ENCODE results near the gene CDKAL1.

DNA sequence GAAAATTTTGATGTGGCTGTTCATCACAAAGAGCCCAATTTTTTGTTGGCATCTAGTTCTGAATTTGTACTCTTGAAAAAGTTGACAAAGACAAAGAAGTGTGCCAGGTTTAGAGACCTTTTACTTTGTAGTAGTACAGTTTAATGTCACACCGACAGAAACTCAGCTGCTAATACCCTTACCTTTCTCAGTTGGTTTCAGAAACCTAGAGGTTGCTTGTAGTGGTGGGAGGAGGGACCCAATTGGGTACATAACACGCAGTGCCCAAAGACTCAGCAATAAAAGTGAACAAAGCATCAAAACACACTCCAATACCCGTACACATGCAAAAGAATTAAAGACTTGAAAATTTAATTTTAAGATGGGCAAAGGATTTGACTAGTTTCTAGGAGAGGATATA lies 203.7 kb downstream of the CDKAL1 start:
- TF ChIP-seq, protein P1, sequence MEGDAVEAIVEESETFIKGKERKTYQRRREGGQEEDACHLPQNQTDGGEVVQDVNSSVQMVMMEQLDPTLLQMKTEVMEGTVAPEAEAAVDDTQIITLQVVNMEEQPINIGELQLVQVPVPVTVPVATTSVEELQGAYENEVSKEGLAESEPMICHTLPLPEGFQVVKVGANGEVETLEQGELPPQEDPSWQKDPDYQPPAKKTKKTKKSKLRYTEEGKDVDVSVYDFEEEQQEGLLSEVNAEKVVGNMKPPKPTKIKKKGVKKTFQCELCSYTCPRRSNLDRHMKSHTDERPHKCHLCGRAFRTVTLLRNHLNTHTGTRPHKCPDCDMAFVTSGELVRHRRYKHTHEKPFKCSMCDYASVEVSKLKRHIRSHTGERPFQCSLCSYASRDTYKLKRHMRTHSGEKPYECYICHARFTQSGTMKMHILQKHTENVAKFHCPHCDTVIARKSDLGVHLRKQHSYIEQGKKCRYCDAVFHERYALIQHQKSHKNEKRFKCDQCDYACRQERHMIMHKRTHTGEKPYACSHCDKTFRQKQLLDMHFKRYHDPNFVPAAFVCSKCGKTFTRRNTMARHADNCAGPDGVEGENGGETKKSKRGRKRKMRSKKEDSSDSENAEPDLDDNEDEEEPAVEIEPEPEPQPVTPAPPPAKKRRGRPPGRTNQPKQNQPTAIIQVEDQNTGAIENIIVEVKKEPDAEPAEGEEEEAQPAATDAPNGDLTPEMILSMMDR (IDR thresholded peaks at IDR 0.05; ENCODE audit: insufficient read depth, low read length) = no peak
- TF ChIP-seq, protein P2, sequence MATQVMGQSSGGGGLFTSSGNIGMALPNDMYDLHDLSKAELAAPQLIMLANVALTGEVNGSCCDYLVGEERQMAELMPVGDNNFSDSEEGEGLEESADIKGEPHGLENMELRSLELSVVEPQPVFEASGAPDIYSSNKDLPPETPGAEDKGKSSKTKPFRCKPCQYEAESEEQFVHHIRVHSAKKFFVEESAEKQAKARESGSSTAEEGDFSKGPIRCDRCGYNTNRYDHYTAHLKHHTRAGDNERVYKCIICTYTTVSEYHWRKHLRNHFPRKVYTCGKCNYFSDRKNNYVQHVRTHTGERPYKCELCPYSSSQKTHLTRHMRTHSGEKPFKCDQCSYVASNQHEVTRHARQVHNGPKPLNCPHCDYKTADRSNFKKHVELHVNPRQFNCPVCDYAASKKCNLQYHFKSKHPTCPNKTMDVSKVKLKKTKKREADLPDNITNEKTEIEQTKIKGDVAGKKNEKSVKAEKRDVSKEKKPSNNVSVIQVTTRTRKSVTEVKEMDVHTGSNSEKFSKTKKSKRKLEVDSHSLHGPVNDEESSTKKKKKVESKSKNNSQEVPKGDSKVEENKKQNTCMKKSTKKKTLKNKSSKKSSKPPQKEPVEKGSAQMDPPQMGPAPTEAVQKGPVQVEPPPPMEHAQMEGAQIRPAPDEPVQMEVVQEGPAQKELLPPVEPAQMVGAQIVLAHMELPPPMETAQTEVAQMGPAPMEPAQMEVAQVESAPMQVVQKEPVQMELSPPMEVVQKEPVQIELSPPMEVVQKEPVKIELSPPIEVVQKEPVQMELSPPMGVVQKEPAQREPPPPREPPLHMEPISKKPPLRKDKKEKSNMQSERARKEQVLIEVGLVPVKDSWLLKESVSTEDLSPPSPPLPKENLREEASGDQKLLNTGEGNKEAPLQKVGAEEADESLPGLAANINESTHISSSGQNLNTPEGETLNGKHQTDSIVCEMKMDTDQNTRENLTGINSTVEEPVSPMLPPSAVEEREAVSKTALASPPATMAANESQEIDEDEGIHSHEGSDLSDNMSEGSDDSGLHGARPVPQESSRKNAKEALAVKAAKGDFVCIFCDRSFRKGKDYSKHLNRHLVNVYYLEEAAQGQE (IDR thresholded peaks at IDR 0.05; ENCODE audit: insufficient replicate concordance, low read depth) = no peak
- TF ChIP-seq POLR2AphosphoS5 (IDR thresholded peaks at IDR 0.05; ENCODE audit: low read depth) = no peak
- no peak for TF ChIP-seq SPI1 (IDR thresholded peaks at IDR 0.05; ENCODE audit: borderline replicate concordance, low read depth)
- TF ChIP-seq GABPA (IDR thresholded peaks at IDR 0.05; ENCODE audit: low read depth) = no peak
